Mucosa of descending colon (tissue), 3 donors: Measurements from ENCODE around the gene KPNA1. TPM values are rescaled to one million over a fixed set of nuclear protein-coding genes. Genes with fewer than 3 reads are reported as not detected.

Experiments
- ATAC-seq: fragments of 200-7000 bp; cut with Tn5 transposase; one replicate; pipeline ENCODE4 v1.9.1; 2020; ENCODE audit warnings: mild to moderate bottlenecking, moderate library complexity
- DNase-seq, 3 donors: peaks; one replicate each; pipeline ENCODE4 v3.0.0-alpha.2; 2020
- H3K36me3 ChIP-seq: fragments of 200-600 bp; one replicate; pipeline ENCODE4 v1.8.0; 2021; ENCODE audit warnings: low read depth, mild to moderate bottlenecking
- H3K4me1 ChIP-seq: fragments of 200-600 bp; one replicate; pipeline ENCODE4 v1.8.0; 2021; ENCODE audit warnings: low read depth, mild to moderate bottlenecking
- H3K4me3 ChIP-seq: fragments of 200-600 bp; one replicate; pipeline ENCODE4 v1.8.0; 2021; ENCODE audit warnings: mild to moderate bottlenecking
- H3K9me3 ChIP-seq: fragments of 200-600 bp; one replicate; pipeline ENCODE4 v1.8.0; 2021; ENCODE audit warnings: mild to moderate bottlenecking
- intact Hi-C, 2 donors: fragments of 100-400 bp; cut with DNase I in 1 of 2; cut with micrococcal nuclease in 1 of 2; formaldehyde crosslinking; loops; one replicate each; pipeline versions ENCODE4 v1.11.0 to v1.11.1; 2022; cut with DNase I, micrococcal nuclease
- total RNA-seq, 3 donors: library from RNA; stranded (reverse); fragmentation: NEBNext Ultra II Directional in 2 of 3; extraction: Animal tissue kit (Norgen Biotek cat#: 25700) in 2 of 3; gene quantifications; one replicate each; pipeline versions ENCODE4 v1.2.1 to v1.2.4, GENCODE V29; 2021 to 2023
- TF ChIP-seq, protein P1 (sequence below): fragments of 200-600 bp; IDR thresholded peaks from one replicate; pipeline ENCODE4 v1.8.0; 2022; ENCODE audit warnings: antibody characterized with exemption, mild to moderate bottlenecking
- donor health status: DM: no; HTN: no; CAD: no; lungs with moderate emphysema.
- donor health status: DM: no; HTN: no; CAD: no.
- donor health status: DM: no; HTN: yes; CAD: no.

KPNA1 gene
- total RNA-seq, 3 donors from 2014 or later = 43.3 to 80.2 (median 48.8) TPM

DNA sequence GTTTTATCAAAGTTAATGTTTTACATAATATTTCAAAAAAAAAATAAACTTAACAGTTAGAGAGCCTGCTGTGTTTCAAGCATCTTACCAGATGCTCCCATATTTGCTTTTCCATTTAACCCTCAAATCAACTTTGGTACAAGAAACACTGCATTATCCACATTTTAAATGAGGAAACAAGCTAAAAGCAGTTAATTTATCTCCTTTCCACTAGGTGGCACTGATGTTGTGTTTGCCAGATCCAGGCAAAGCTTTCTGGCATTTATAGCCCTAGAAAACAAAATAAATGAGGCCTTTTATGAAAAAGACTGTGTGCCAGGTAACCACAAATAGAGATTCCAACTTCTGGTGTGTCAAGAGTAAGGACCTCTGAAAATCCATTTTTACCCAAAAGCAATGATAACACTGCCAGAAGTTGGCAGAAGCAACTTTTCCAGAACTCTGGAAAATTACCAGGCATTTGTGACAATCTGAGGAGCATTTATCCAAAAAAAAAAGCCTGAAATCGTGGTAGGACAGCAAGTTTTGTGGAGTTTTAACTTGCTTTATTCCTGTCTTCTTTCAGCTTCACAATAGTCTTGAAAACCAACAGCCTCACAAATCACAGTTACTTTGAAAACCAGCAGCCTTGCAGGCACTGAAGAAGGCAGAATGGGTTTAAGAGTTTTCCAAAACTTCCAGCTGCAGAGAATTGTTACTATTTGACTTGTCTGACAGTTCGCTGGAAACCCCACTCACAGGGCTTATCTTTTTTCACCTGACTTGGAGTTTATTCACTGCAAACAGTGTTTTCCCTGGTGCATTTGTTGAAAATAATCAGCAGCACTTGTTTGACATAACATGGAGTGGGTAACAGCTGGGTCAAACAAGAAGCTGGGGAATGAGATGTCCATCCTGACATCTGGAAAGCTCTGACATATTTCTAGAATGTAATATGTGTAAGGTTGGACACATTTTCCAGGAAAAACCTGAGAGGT lies 121.6 kb downstream of the KPNA1 start:
- no peaks in the 10 kb centered on the region for H3K36me3 ChIP-seq
- H3K4me3 ChIP-seq = no peak overlapping the region
- DNase-seq = no peak
- H3K4me1 ChIP-seq = no peaks in the 10 kb centered on the region
- peak; percentile 62 for ATAC-seq
- no peaks in the 10 kb centered on the region for H3K9me3 ChIP-seq
- intact Hi-C loops = loop anchor here (10.0 kb wide), 2 partner anchors 282 to 292 kb away; partner anchors contain the start of gene PARP14 (in 1 of the 2)
- TF ChIP-seq, protein P1, sequence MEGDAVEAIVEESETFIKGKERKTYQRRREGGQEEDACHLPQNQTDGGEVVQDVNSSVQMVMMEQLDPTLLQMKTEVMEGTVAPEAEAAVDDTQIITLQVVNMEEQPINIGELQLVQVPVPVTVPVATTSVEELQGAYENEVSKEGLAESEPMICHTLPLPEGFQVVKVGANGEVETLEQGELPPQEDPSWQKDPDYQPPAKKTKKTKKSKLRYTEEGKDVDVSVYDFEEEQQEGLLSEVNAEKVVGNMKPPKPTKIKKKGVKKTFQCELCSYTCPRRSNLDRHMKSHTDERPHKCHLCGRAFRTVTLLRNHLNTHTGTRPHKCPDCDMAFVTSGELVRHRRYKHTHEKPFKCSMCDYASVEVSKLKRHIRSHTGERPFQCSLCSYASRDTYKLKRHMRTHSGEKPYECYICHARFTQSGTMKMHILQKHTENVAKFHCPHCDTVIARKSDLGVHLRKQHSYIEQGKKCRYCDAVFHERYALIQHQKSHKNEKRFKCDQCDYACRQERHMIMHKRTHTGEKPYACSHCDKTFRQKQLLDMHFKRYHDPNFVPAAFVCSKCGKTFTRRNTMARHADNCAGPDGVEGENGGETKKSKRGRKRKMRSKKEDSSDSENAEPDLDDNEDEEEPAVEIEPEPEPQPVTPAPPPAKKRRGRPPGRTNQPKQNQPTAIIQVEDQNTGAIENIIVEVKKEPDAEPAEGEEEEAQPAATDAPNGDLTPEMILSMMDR = peak; percentile 14

- intact Hi-C loops = loop anchor here (10.0 kb wide), 2 partner anchors 283 to 293 kb away; partner anchors contain the start of gene PARP14 (in 1 of the 2)
- ATAC-seq (no peak), DNase-seq (no peak)
- Histone ChIP-seq H3K36me3 (no peaks in the 10 kb centered on the region), H3K4me1 (peaks cover 7% of the 10 kb centered on the region), H3K9me3 (no peaks in the 10 kb centered on the region), H3K4me3 (no peak overlapping the region)
- TF ChIP-seq, protein P1 = no peak
Measured at GRCh38 chr3:122391681-122392446, 122.9 kb downstream of the KPNA1 start.

- DNase-seq = no peak
- no peak for ATAC-seq
- Histone ChIP-seq H3K4me3 (no peak overlapping the region), H3K9me3 (no peaks in the 10 kb centered on the region), H3K4me1 (peaks cover 13% of the 10 kb centered on the region), H3K36me3 (no peaks in the 10 kb centered on the region)
- intact Hi-C loops = loop anchor here (10.0 kb wide), 2 partner anchors 284 to 294 kb away; partner anchors contain the start of gene PARP14 (in 1 of the 2)
- TF ChIP-seq, protein P1 = no peak
Measured at GRCh38 chr3:122390665-122391064, 124.1 kb downstream of the KPNA1 start.

DNA sequence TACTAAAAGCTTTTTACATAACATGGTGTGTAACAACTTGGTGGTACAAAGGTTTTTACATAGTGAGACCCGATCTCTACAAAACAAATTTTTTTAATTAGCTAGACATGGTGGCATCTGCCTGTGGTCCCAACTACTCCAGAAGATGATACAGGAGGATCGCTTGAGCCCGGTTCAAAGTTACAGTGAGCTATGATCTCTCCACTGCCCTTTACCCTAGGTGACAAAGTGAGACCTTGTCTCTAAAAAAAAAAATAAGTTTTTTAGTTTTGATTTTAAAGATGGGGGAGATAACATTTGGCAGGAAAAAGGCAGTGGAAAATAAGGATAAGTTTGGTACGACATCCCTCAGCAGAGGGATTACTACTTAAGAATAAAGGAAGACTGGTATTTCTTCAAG lies 124.8 kb downstream of the KPNA1 start:
- Histone ChIP-seq H3K36me3 (no peaks in the 10 kb centered on the region), H3K9me3 (no peaks in the 10 kb centered on the region), H3K4me1 (peaks cover 16% of the 10 kb centered on the region), H3K4me3 (no peak overlapping the region)
- TF ChIP-seq, protein P1 = no peak
- no peak for ATAC-seq
- no peak for DNase-seq
- intact Hi-C loops = loop anchor here (10.0 kb wide), 2 partner anchors 285 to 295 kb away; partner anchors contain the start of gene PARP14 (in 1 of the 2)

GRCh38 chr3:122389197-122389596 lies 125.5 kb downstream of the KPNA1 start:
- Histone ChIP-seq H3K36me3 (no peaks in the 10 kb centered on the region), H3K4me3 (no peak overlapping the region), H3K9me3 (no peaks in the 10 kb centered on the region), H3K4me1 (peaks cover 16% of the 10 kb centered on the region)
- TF ChIP-seq, protein P1 = no peak
- DNase-seq (no peak), ATAC-seq (no peak)
- intact Hi-C loops = no loop called here
